Brain microvascular endothelial cell (primary cell): ENCODE measurements around the gene IWS1.

Source experiments
- DNase-seq: peaks from one replicate; pipeline ENCODE4 v3.0.0-alpha.2; 2020
- H3K27ac ChIP-seq: fragments of 250-450 bp; sonication (Bioruptor Pico); 2 replicates; pipeline ENCODE4 v1.5.1; 2020; ENCODE audit warnings: mild to moderate bottlenecking, moderate library complexity
- H3K27me3 ChIP-seq: fragments of 250-450 bp; sonication (Bioruptor Pico); replicated peaks from 2 replicates; pipeline ENCODE4 v1.5.1; 2020; ENCODE audit warnings: mild to moderate bottlenecking
- H3K36me3 ChIP-seq: fragments of 250-450 bp; sonication (Bioruptor Pico); replicated peaks from 2 replicates; pipeline ENCODE4 v1.5.1; 2020; ENCODE audit warnings: mild to moderate bottlenecking
- H3K4me3 ChIP-seq: 2 replicates; pipeline ENCODE4 v1.5.1; 2011; ENCODE audit warnings: low read depth, mild to moderate bottlenecking, control low read depth, low read length, moderate library complexity
- in situ Hi-C: cut with HindIII; loops from 2 replicates; pipeline ENCODE4 v1.10.0; 2017; ENCODE audit warnings: low sequenced_read_pairs, low pct_ligation_motif_present
- TF ChIP-seq, protein P1 (sequence below): IDR thresholded peaks from 2 replicates; pipeline ENCODE4 v1.5.1; 2011; ENCODE audit warnings: low read depth, mild to moderate bottlenecking, moderate library complexity, low read length, control low read depth, inconsistent platforms; ENCODE audit errors: missing control alignments

The IWS1 gene

GRCh38 chr2:127510073-127510472 is 16.2 kb downstream of the IWS1 start:
- H3K36me3 ChIP-seq, result peaks cover 11% of the 10 kb centered on the region
- H3K4me3 ChIP-seq, result no peak overlapping the region
- TF ChIP-seq, protein P1, sequence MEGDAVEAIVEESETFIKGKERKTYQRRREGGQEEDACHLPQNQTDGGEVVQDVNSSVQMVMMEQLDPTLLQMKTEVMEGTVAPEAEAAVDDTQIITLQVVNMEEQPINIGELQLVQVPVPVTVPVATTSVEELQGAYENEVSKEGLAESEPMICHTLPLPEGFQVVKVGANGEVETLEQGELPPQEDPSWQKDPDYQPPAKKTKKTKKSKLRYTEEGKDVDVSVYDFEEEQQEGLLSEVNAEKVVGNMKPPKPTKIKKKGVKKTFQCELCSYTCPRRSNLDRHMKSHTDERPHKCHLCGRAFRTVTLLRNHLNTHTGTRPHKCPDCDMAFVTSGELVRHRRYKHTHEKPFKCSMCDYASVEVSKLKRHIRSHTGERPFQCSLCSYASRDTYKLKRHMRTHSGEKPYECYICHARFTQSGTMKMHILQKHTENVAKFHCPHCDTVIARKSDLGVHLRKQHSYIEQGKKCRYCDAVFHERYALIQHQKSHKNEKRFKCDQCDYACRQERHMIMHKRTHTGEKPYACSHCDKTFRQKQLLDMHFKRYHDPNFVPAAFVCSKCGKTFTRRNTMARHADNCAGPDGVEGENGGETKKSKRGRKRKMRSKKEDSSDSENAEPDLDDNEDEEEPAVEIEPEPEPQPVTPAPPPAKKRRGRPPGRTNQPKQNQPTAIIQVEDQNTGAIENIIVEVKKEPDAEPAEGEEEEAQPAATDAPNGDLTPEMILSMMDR, result no peak
- in situ Hi-C loops, result no loop called here
- no peak for DNase-seq
- no peaks in the 10 kb centered on the region for H3K27me3 ChIP-seq
- H3K27ac ChIP-seq, result no peak overlapping the region

DNA sequence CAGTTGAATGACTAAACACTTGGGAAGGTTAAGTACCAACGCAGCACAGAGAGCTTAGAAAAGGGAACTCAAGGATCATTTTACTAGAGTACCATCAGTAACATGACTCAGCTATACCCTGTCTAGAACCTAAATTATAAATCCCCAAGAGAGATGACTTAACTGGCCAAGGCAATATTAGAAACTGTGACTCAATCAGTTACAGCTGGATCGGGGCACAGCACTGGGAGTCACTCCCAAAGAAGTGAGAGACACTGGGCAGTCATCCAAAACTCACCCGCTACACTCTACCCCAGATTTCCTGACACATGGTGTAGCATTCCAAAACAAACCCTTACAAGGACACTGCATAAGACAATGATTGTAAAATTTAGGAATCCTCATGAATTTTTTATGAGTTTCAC is 17.7 kb downstream of the IWS1 start:
- in situ Hi-C loops, result no loop called here
- peak; percentile 95 for DNase-seq
- H3K27me3 ChIP-seq, result no peaks in the 10 kb centered on the region
- peak overlapping the region; percentile 80 for H3K27ac ChIP-seq
- TF ChIP-seq, protein P1, result no peak
- H3K4me3 ChIP-seq, result no peak overlapping the region
- H3K36me3 ChIP-seq, result peaks cover 18% of the 10 kb centered on the region

GRCh38 chr2:127508023-127508630 is 18.2 kb downstream of the IWS1 start:
- in situ Hi-C loops, result no loop called here
- Histone ChIP-seq H3K27ac (peak overlapping the region; percentile 80), H3K27me3 (no peaks in the 10 kb centered on the region), H3K4me3 (no peak overlapping the region), H3K36me3 (peaks cover 20% of the 10 kb centered on the region)
- peak; percentile 60 for DNase-seq
- TF ChIP-seq, protein P1, result no peak

DNA sequence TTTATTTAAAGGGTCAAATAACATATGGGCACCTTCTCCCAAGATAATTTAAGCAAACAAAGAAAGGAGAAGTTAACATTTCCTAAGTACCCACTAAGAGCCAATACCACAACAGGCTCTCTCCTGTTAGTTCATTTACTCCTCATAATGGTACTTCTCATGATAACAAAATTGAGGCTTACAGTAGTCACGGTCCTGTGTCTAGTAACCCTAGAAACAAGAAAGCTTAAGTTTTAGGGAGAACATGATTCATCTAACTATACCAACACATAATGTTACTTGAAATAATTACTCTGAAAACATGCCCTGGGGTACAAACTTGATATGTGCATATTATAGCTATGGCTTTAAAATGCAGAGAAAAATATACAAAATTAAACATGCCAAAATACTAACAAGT is 19.8 kb downstream of the IWS1 start:
- in situ Hi-C loops, result no loop called here
- Histone ChIP-seq H3K27ac (no peak overlapping the region), H3K4me3 (no peak overlapping the region), H3K27me3 (no peaks in the 10 kb centered on the region), H3K36me3 (peaks cover 31% of the 10 kb centered on the region)
- no peak for DNase-seq
- TF ChIP-seq, protein P1, result no peak

- Histone ChIP-seq H3K27ac (peak overlapping the region; percentile 8), H3K36me3 (peaks cover 40% of the 10 kb centered on the region)
- peak; percentile 31 for DNase-seq
These were observed 21.5 kb downstream of the IWS1 start for GRCh38 chr2:127504552-127505430.

More at GRCh38 chr2:127504552-127505430, 21.5 kb downstream of the IWS1 start:
- TF ChIP-seq, protein P1, result no peak
- no peaks in the 10 kb centered on the region for H3K27me3 ChIP-seq
- in situ Hi-C loops, result no loop called here
- no peak overlapping the region for H3K4me3 ChIP-seq
